DOHH2 (cell line): ENCODE data around the gene CDK6.
"Not testable (repeated sequence)": the region's sequence is repeated elsewhere in the genome, so short reads cannot be mapped to it uniquely, and the experiment has no call there.

Experiments used
- H3F3A ChIP-seq: fragments of 200-600 bp; sonication (generic), shearing (Covaris generic); 2 replicates; pipeline ENCODE4 v1.6.0; 2016; ENCODE audit warnings: antibody characterized with exemption, mild to moderate bottlenecking; ENCODE audit not compliant: control insufficient read depth, insufficient read depth
- H3K27ac ChIP-seq: fragments of 200-600 bp; sonication (generic); 2 replicates; pipeline ENCODE4 v1.5.1; 2014; ENCODE audit warnings: low read depth, mild to moderate bottlenecking, low read length, moderate library complexity
- H3K27me3 ChIP-seq: fragments of 200-600 bp; sonication (generic); 2 replicates; pipeline ENCODE4 v1.6.1; 2014; ENCODE audit warnings: mild to moderate bottlenecking, low read length, mixed read lengths; ENCODE audit not compliant: control insufficient read depth
- H3K36me3 ChIP-seq: fragments of 200-600 bp; sonication (generic); 2 replicates; pipeline ENCODE4 v1.6.1; 2014; ENCODE audit warnings: mild to moderate bottlenecking, low read length, moderate library complexity, mixed read lengths; ENCODE audit not compliant: control insufficient read depth
- H3K4me1 ChIP-seq: fragments of 200-600 bp; sonication (generic); 2 replicates; pipeline ENCODE4 v1.6.1; 2014; ENCODE audit warnings: mild to moderate bottlenecking, low read length, mixed read lengths; ENCODE audit not compliant: control insufficient read depth
- H3K4me2 ChIP-seq: fragments of 200-600 bp; sonication (generic); 2 replicates; pipeline ENCODE4 v1.6.0; 2014; ENCODE audit warnings: mild to moderate bottlenecking, low read length, moderate library complexity
- H3K4me3 ChIP-seq: fragments of 200-600 bp; sonication (generic); 2 replicates; pipeline ENCODE4 v1.5.1; 2014; ENCODE audit warnings: mild to moderate bottlenecking, low read length, mixed read lengths
- H3K79me2 ChIP-seq: fragments of 200-600 bp; sonication (generic); 2 replicates; pipeline ENCODE4 v1.6.1; 2014; ENCODE audit warnings: mild to moderate bottlenecking, low read length, mixed read lengths; ENCODE audit not compliant: control insufficient read depth
- H3K9me2 ChIP-seq: fragments of 200-600 bp; sonication (generic); replicated peaks from 2 replicates; pipeline ENCODE4 v1.6.1; 2014; ENCODE audit warnings: mild to moderate bottlenecking, low read length, mixed read lengths; ENCODE audit not compliant: control insufficient read depth
- H3K9me3 ChIP-seq: fragments of 200-600 bp; sonication (generic); 2 replicates; pipeline ENCODE4 v1.6.1; 2014; ENCODE audit warnings: antibody characterized with exemption, low read length, mixed read lengths; ENCODE audit not compliant: control insufficient read depth, insufficient read depth
- H4K20me1 ChIP-seq: fragments of 200-600 bp; sonication (generic); 2 replicates; pipeline ENCODE4 v1.6.0; 2014; ENCODE audit warnings: low read depth, mild to moderate bottlenecking, antibody characterized with exemption, low read length, moderate library complexity; ENCODE audit not compliant: control insufficient read depth, insufficient read depth
- CTCF ChIP-seq: fragments of 200-600 bp; sonication (generic); IDR thresholded peaks from one replicate; pipeline ENCODE4 v1.5.1; 2014; ENCODE audit warnings: antibody characterized with exemption, mild to moderate bottlenecking, low read depth, low read length; ENCODE audit not compliant: poor library complexity, severe bottlenecking
- EZH2phosphoT487 ChIP-seq: fragments of 200-600 bp; sonication (generic); IDR thresholded peaks from 2 replicates; pipeline ENCODE4 v1.6.1; 2017; ENCODE audit warnings: borderline replicate concordance, mild to moderate bottlenecking, antibody characterized with exemption, low read length, moderate library complexity, mixed read lengths

The CDK6 gene

GRCh38 chr7:92873776-92874175, 37.4 kb upstream of the CDK6 start:
- Histone ChIP-seq H3K4me2 (no peak overlapping the region), H3K4me1 (no peaks in the 10 kb centered on the region), H3K36me3 (no peaks in the 10 kb centered on the region)

GRCh38 chr7:92872701-92873100, 36.3 kb upstream of the CDK6 start:
- peaks cover 3% of the 10 kb centered on the region; the same call in 1 of the 2 replicates for H3K9me3 ChIP-seq
- H3K27ac ChIP-seq, result no peak overlapping the region
- H3K4me1 ChIP-seq, result no peaks in the 10 kb centered on the region
- no peak overlapping the region for H3K4me3 ChIP-seq
- H4K20me1 ChIP-seq, result no peaks in the 10 kb centered on the region
- no peaks in the 10 kb centered on the region for H3K79me2 ChIP-seq
- no peak overlapping the region for H3K4me2 ChIP-seq
- no peaks in the 10 kb centered on the region for H3F3A ChIP-seq
- H3K9me2 ChIP-seq, result no peaks in the 10 kb centered on the region
- TF ChIP-seq CTCF (no peak), EZH2phosphoT487 (no peak)
- no peaks in the 10 kb centered on the region for H3K27me3 ChIP-seq
- H3K36me3 ChIP-seq, result no peaks in the 10 kb centered on the region

More at GRCh38 chr7:92873776-92874175, 37.4 kb upstream of the CDK6 start:
- no peak overlapping the region for H3K4me3 ChIP-seq
- H3K27me3 ChIP-seq, result no peaks in the 10 kb centered on the region
- H4K20me1 ChIP-seq, result no peaks in the 10 kb centered on the region
- TF ChIP-seq CTCF (no peak), EZH2phosphoT487 (no peak)
- H3F3A ChIP-seq, result no peaks in the 10 kb centered on the region
- H3K27ac ChIP-seq, result no peak overlapping the region
- H3K9me2 ChIP-seq, result no peaks in the 10 kb centered on the region
- no peaks in the 10 kb centered on the region for H3K79me2 ChIP-seq
- no peaks in the 10 kb centered on the region for H3K9me3 ChIP-seq

DNA sequence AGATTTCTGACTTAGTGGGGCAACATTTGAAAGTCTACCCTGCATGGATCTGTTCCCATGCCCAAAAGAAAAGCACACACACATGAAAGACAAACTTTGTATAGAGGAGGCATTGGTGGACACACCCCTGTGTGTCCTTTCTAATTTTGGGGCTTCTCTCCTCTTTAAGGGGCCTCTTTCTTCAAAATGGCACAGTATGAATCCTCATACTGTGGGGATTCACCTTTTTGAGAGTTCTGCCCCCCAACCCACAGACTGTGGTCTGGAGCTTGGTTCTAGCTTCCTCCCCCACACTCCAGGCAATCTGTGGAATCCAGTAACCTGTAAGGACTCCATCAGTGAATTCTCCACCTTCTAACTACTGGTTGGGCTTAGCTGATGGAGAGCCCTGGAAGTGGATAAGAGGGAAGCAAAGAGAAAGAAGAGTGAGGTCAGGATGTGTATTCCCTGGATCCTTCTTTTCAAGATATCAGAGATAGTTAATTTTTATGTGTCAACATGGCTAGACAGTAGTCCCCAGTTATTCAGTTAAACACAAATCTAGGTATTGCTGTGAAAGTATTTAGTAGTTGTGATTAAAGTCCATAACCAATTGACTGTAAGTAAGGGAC, 32.4 kb upstream of the CDK6 start:
- no peak for TF ChIP-seq EZH2phosphoT487
- TF ChIP-seq CTCF, result no peak
- Histone ChIP-seq H3K36me3 (no peaks in the 10 kb centered on the region), H3K4me2 (no peak overlapping the region), H3K79me2 (no peaks in the 10 kb centered on the region), H3K4me1 (no peaks in the 10 kb centered on the region), H3K9me3 (peaks cover 3% of the 10 kb centered on the region; the same call in 1 of the 2 replicates), H3F3A (no peaks in the 10 kb centered on the region), H3K9me2 (no peaks in the 10 kb centered on the region), H4K20me1 (no peaks in the 10 kb centered on the region), H3K27ac (no peak overlapping the region), H3K4me3 (no peak overlapping the region), H3K27me3 (no peaks in the 10 kb centered on the region)

DNA sequence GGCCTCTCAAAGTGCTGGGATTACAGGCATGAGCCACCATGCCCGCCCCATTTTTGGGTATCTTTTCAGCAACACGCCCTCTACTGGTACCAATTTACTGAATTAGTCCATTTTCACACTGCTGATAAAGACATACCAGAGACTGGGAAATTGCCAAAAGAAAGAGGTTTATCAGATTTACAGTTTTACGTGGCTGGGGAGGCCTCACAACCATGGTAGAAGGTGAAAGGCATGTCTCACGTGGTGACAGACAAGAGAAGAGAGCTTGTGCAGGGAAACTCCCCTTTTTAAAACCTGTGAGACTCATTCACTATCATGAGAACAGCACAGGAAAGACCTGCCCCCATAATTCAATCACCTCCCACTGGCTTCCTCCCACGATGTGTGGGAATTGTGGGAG, 27.8 kb upstream of the CDK6 start:
- not testable (repeated sequence) for H3K9me2 ChIP-seq, H3K9me3 ChIP-seq, H3F3A ChIP-seq, H3K27ac ChIP-seq, H3K36me3 ChIP-seq, H3K4me2 ChIP-seq, H3K4me3 ChIP-seq, H3K4me1 ChIP-seq, H4K20me1 ChIP-seq, H3K79me2 ChIP-seq, H3K27me3 ChIP-seq
- TF ChIP-seq CTCF, result peak; percentile 52
